Chondrocyte (in vitro differentiated cells): ENCODE data around the gene RNU5D-1. TPM values are rescaled to one million over a fixed set of nuclear protein-coding genes. Genes with fewer than 3 reads are reported as not detected.

Experiments used
- DNase-seq: peaks from one replicate; pipeline ENCODE4 v3.0.0; 2021; ENCODE audit warnings: mixed read lengths, low spot score
- H3K27ac Mint-ChIP-seq: one replicate; pipeline ENCODE4 v1.8.0; 2021; ENCODE audit warnings: mild to moderate bottlenecking, moderate library complexity, mixed read lengths; ENCODE audit not compliant: unreplicated experiment
- H3K27me3 Mint-ChIP-seq: 2 replicates; pipeline ENCODE4 v1.8.0; 2021; ENCODE audit warnings: low read depth, mixed read lengths
- H3K36me3 Mint-ChIP-seq: 2 replicates; pipeline ENCODE4 v1.8.0; 2021; ENCODE audit warnings: low read depth, mixed read lengths
- H3K4me1 Mint-ChIP-seq: 2 replicates; pipeline ENCODE4 v1.8.0; 2021; ENCODE audit warnings: low read depth, mild to moderate bottlenecking, mixed read lengths
- H3K4me3 Mint-ChIP-seq: one replicate; pipeline ENCODE4 v1.8.0; 2021; ENCODE audit warnings: mild to moderate bottlenecking, moderate library complexity, mixed read lengths; ENCODE audit not compliant: unreplicated experiment
- H3K9me3 Mint-ChIP-seq: 2 replicates; pipeline ENCODE4 v1.8.0; 2021; ENCODE audit warnings: low read depth, mixed read lengths
- CTCF ChIP-seq: fragments of 200-600 bp; sonication (generic); IDR thresholded peaks from 2 replicates; pipeline ENCODE4 v1.5.0; 2021; ENCODE audit warnings: antibody characterized with exemption, mild to moderate bottlenecking, moderate library complexity
- total RNA-seq: library from RNA; stranded (reverse); gene quantifications from 3 replicates; pipeline ENCODE4 v1.2.1, GENCODE V29; 2021

The RNU5D-1 gene
- total RNA-seq, 1 donor from 2014 or later: not detected

DNA sequence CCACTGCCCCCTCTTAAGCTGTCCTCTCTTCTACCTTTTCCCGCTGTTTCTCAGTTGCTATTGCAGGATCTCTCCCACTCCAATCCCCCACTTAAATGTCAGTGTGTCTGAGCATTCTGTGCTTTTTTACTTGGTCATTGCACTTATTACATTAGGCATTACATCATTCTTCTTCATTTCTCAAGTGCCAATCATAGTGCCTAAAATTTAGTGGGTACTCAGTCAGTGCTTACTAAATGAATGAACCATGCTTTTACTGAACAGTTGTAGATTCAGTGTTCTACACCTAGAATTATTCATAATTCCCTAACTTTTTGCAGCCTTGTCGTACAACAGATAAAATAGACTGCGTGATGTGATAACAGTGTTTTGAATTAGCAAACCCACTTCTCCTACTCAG lies 37.1 kb downstream of the RNU5D-1 start:
- TF ChIP-seq CTCF: no peak

DNA sequence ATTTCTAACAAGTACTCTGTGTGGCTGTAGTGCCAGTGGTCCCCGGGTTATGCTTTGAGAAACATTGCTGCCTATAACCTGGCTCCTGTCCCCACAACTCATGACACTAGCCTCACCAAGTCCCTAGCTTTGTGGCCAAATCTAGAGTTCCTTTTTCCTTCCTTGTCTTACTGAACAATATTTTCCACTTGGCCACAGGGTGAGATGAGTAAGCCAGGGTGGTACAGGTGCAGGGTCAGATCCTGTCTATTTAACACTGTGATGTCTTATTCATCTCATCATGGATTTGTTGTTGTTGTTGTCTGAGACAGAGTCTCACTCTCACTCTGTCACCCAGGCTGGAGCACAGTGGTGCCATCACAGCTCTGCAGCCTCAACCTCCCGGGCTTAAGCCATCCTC lies 37.8 kb downstream of the RNU5D-1 start:
- no peak for TF ChIP-seq CTCF
- H3K27ac Mint-ChIP-seq: no peak overlapping the region
- no peaks in the 10 kb centered on the region for H3K9me3 Mint-ChIP-seq
- H3K4me3 Mint-ChIP-seq: no peak overlapping the region
- H3K4me1 Mint-ChIP-seq: no peaks in the 10 kb centered on the region
- H3K27me3 Mint-ChIP-seq: peaks cover 3% of the 10 kb centered on the region
- DNase-seq: peak; percentile 8
- H3K36me3 Mint-ChIP-seq: peaks cover 4% of the 10 kb centered on the region

More for the DNA sequence above, 37.1 kb downstream of the RNU5D-1 start:
- Mint-ChIP-seq H3K4me3 (no peak overlapping the region), H3K27ac (no peak overlapping the region), H3K9me3 (no peaks in the 10 kb centered on the region), H3K4me1 (no peaks in the 10 kb centered on the region), H3K36me3 (peaks cover 4% of the 10 kb centered on the region), H3K27me3 (peaks cover 3% of the 10 kb centered on the region)
- DNase-seq: no peak

- Mint-ChIP-seq H3K36me3 (peaks cover 4% of the 10 kb centered on the region), H3K4me1 (no peaks in the 10 kb centered on the region), H3K4me3 (no peak overlapping the region), H3K27ac (no peak overlapping the region), H3K27me3 (peaks cover 3% of the 10 kb centered on the region), H3K9me3 (no peaks in the 10 kb centered on the region)
- no peak for TF ChIP-seq CTCF
- DNase-seq: no peak
Observed at GRCh38 chr1:44689447-44689765, 41.6 kb downstream of the RNU5D-1 start.

DNA sequence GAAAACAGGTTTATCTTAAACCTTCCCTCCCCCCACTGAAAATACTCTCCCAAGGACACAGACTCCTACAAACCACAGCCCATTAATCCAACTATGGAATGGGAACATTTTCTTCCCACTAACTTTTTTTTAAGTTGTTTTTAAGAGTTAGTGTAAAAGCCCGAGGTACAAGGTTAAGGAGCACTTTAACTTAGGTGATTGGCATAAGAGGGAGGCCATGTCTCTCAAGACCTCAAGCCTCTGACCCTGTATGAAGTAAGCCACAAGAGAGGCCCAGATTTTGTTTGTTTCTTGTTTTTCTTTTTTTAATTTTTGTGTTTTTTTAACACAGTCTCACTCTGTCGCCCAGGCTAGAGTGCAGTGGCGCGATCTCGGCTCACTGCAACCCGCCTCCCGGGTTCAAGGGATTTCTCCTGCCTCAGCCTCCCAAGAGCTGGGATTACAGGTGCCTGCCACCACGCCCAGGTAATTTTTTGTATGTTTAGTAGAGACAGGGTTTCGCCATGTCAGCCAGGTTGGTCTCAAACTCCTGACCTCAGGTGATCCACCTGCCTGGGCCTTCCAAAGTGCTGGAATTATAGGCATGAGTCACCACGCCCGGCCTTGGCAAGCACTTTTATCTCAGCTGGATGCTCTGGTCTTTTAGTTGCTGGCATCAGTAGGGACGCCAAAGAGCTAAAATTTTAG lies 42.1 kb downstream of the RNU5D-1 start:
- no peaks in the 10 kb centered on the region for H3K9me3 Mint-ChIP-seq
- DNase-seq: no peak
- H3K4me3 Mint-ChIP-seq: no peak overlapping the region
- peaks cover 4% of the 10 kb centered on the region for H3K36me3 Mint-ChIP-seq
- H3K4me1 Mint-ChIP-seq: no peaks in the 10 kb centered on the region
- TF ChIP-seq CTCF: no peak
- H3K27me3 Mint-ChIP-seq: peaks cover 3% of the 10 kb centered on the region
- no peak overlapping the region for H3K27ac Mint-ChIP-seq

- DNase-seq: peak; percentile 15
- Mint-ChIP-seq H3K27ac (no peak overlapping the region), H3K4me1 (no peaks in the 10 kb centered on the region), H3K4me3 (no peak overlapping the region), H3K9me3 (no peaks in the 10 kb centered on the region), H3K27me3 (no peaks in the 10 kb centered on the region), H3K36me3 (no peaks in the 10 kb centered on the region)
- TF ChIP-seq CTCF: no peak
Observed at GRCh38 chr1:44685881-44686280, 45.1 kb downstream of the RNU5D-1 start.
